ENCODE data around the gene UBE2I.

- no peak for TF ChIP-seq CTCF (IDR thresholded peaks at IDR 0.05)
- no peak for TF ChIP-seq EZH2 (IDR thresholded peaks at IDR 0.05; ENCODE audit: borderline replicate concordance, insufficient read depth, low read depth, low read length, poor library complexity, severe bottlenecking)
Measured at GRCh38 chr16:1349951-1350350, 40.5 kb downstream of the UBE2I start.

Measured in B cell (primary cell).